ENCODE results near the gene GALNT2. TPM values are rescaled to one million over a fixed set of nuclear protein-coding genes. Genes with fewer than 3 reads are reported as not detected.

The GALNT2 gene
- total and polyA plus RNA-seq, 2 of the 13 experiments (the other 11 are each of a cell fraction or from before 2014, with no cell fraction given), result 39.3 to 39.6 TPM

- TF ChIP-seq KLF16 (CRISPR knock-in tag; IDR thresholded peaks at IDR 0.05) (no peak), ERF (CRISPR knock-in tag; IDR thresholded peaks at IDR 0.05) (no peak), DDIT3 (CRISPR knock-in tag; IDR thresholded peaks at IDR 0.05) (no peak), ZFP36L2 (CRISPR knock-in tag; IDR thresholded peaks at IDR 0.05) (no peak), ZNF513 (CRISPR knock-in tag; conservative IDR thresholded peaks at IDR 0.05) (no peak), NFIC (IDR thresholded peaks at IDR 0.05; ENCODE audit: low read length) (no peak), SRF (IDR thresholded peaks at IDR 0.05; ENCODE audit: low read depth, low read length) (no peak), SRSF9 (IDR thresholded peaks at IDR 0.05; ENCODE audit: borderline replicate concordance, insufficient read depth, low read depth, low read length, poor library complexity, severe bottlenecking) (no peak), ZNF468 (CRISPR knock-in tag; IDR thresholded peaks at IDR 0.05) (no peak), PCBP2 (optimal IDR thresholded peaks at IDR 0.05; ENCODE audit: low read depth, low read length, poor library complexity, severe bottlenecking) (no peak)
Measured at GRCh38 chr1:230157420-230158390, 90.7 kb downstream of the GALNT2 start (continued).

Data from HepG2 (cell line).